Thyroid gland (tissue), 4 donors: ENCODE measurements around the gene SDCCAG8.

Experiments
- POLR2A ChIP-seq, 2 donors: fragments of 450-650 bp; IDR thresholded peaks; one replicate each; pipeline ENCODE4 v1.6.1; 2017; ENCODE audit warnings: antibody characterized with exemption in 2 of 2, mild to moderate bottlenecking in 2 of 2, moderate library complexity in 1 of 2
- TF ChIP-seq, protein P1 (sequence below), 6 experiments: fragments of 200-600 bp in 3 of 6; fragments of 450-650 bp in 3 of 6; sonication (generic) in 3 of 6; IDR thresholded peaks; one replicate each; pipeline ENCODE4 v1.5.1; 2016 to 2019; ENCODE audit warnings: antibody characterized with exemption in 6 of 6, mild to moderate bottlenecking in 2 of 6, inconsistent platforms in 1 of 6, moderate library complexity in 1 of 6

DNA sequence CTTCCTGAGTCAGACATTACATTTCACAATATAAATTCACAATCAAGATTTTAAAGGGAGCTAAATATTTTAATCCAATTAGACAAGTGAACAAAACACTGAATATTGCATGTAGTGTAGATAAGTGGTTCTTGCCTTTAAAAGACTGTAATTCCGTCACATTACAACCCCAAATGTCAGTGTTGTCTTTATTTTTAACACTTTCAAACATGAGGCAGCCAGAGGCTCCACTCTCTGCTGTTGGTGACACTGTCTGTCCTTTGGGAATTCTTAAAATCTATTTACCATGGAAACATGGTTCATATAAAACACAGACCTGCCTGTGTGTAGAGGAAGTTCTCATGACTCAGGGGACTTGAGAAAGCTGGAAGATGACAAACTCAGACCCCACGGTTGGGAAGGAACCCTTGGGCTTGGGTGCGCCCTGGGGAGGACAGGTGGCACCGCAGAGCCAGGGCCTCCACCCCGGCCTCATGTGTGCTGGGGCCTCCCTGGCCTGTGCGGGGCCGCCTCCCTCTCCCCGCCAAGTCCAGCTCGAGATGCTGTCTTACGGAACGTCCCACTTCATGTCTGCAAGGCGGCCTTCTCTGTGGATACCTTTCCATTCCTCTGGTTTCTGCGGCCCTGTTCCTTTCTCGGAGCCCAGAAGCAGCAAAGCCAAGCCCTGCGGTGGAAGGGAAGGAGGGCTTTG lies 239.0 kb downstream of the SDCCAG8 start:
- no peak for TF ChIP-seq POLR2A (IDR thresholded peaks at IDR 0.05)
- TF ChIP-seq, protein P1, sequence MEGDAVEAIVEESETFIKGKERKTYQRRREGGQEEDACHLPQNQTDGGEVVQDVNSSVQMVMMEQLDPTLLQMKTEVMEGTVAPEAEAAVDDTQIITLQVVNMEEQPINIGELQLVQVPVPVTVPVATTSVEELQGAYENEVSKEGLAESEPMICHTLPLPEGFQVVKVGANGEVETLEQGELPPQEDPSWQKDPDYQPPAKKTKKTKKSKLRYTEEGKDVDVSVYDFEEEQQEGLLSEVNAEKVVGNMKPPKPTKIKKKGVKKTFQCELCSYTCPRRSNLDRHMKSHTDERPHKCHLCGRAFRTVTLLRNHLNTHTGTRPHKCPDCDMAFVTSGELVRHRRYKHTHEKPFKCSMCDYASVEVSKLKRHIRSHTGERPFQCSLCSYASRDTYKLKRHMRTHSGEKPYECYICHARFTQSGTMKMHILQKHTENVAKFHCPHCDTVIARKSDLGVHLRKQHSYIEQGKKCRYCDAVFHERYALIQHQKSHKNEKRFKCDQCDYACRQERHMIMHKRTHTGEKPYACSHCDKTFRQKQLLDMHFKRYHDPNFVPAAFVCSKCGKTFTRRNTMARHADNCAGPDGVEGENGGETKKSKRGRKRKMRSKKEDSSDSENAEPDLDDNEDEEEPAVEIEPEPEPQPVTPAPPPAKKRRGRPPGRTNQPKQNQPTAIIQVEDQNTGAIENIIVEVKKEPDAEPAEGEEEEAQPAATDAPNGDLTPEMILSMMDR (IDR thresholded peaks at IDR 0.05) = no peak
